Activated CD8-positive, alpha-beta memory T cell treated with anti-CD3 and anti-CD28 coated beads, Interleukin-2, amount 10 ng/mL, durations not matched to agents 7 days and 5 days (primary cell): ENCODE results near the gene C3orf18. TPM values are rescaled to one million over a fixed set of nuclear protein-coding genes. Genes with fewer than 3 reads are reported as not detected.
"Not testable (repeated sequence)": the region's sequence is repeated elsewhere in the genome, so short reads cannot be mapped to it uniquely, and the experiment has no call there.

Source experiments
- ATAC-seq: fragments of 150-1000 bp; cut with Tn5 transposase; one replicate; pipeline ENCODE4 v1.10.0; 2021; ENCODE audit warnings: moderate library complexity
- CTCF ChIA-PET: fragments of 350-600 bp; sonication (Branson Sonifier 250); formaldehyde crosslinking; loops from one replicate; lab custom pipeline; 2021; ENCODE audit warnings: antibody characterized with exemption; lab: Charles Lee
- DNase-seq: peaks from one replicate; pipeline ENCODE4 v3.0.0-alpha.2; 2020
- H3K27ac Mint-ChIP-seq: one replicate; pipeline ENCODE4 v1.8.0; 2021; ENCODE audit warnings: mild to moderate bottlenecking, mixed read lengths
- H3K27me3 Mint-ChIP-seq: one replicate; pipeline ENCODE4 v1.8.0; 2021; ENCODE audit warnings: mixed read lengths
- H3K36me3 Mint-ChIP-seq: one replicate; pipeline ENCODE4 v1.8.0; 2021; ENCODE audit warnings: mild to moderate bottlenecking, mixed read lengths
- H3K4me1 Mint-ChIP-seq: one replicate; pipeline ENCODE4 v1.8.0; 2021; ENCODE audit warnings: mixed read lengths
- H3K4me3 Mint-ChIP-seq: one replicate; pipeline ENCODE4 v1.8.0; 2021; ENCODE audit warnings: mild to moderate bottlenecking, moderate library complexity, mixed read lengths
- H3K9me3 Mint-ChIP-seq: one replicate; pipeline ENCODE4 v1.8.0; 2022; ENCODE audit warnings: low read depth, mixed read lengths
- total RNA-seq, 2 experiments: library from RNA; stranded (reverse); gene quantifications; one replicate each; pipeline ENCODE4 v1.2.3, GENCODE V29; 2021

Gene C3orf18
- total RNA-seq, 2 experiments from 2014 or later = 15.6 to 17.8 TPM

GRCh38 chr3:50517721-50518206, 49.8 kb downstream of the C3orf18 start:
- DNase-seq (no peak), ATAC-seq (no peak)
- H3K9me3 Mint-ChIP-seq = no peaks in the 10 kb centered on the region
- H3K36me3 Mint-ChIP-seq = no peaks in the 10 kb centered on the region
- H3K4me1 Mint-ChIP-seq = peaks cover 7% of the 10 kb centered on the region
- no peak overlapping the region for H3K27ac Mint-ChIP-seq
- H3K4me3 Mint-ChIP-seq = no peak overlapping the region
- CTCF ChIA-PET = interaction anchor here (0.8 to 2.8 kb wide), 5 partner anchors 9 to 135 kb away, joined by 3 to 9 read pairs (median 5); no protein-coding TSS in a partner anchor
- H3K27me3 Mint-ChIP-seq = peaks cover 16% of the 10 kb centered on the region

DNA sequence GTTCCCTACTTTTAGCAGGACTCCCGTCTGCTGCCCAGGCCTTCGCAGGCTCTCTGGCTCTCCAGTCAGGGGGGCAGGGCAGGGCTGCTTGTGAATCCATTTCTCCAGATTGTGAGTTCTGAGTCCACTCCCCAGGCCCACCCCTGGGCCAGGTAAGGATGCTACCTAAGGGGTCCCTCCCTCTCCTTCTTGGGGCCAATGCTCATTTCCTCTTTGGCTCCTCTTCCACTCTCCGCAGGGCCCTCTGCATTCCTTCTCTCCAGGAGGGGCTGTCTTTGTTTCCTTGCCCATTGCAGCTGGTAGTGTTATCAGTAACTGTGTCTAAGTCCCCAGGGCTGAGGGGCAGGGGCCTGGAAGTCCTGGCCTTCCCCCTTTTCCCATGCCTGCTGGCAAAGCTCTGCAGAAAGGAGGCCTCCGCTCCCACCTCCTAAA, 51.1 kb downstream of the C3orf18 start:
- no peaks in the 10 kb centered on the region for H3K9me3 Mint-ChIP-seq
- H3K27me3 Mint-ChIP-seq = peaks cover 16% of the 10 kb centered on the region
- no peaks in the 10 kb centered on the region for H3K36me3 Mint-ChIP-seq
- no peak overlapping the region for H3K4me3 Mint-ChIP-seq
- ATAC-seq = no peak
- H3K4me1 Mint-ChIP-seq = peaks cover 7% of the 10 kb centered on the region
- CTCF ChIA-PET = interaction anchor here (1.4 to 2.8 kb wide), 4 partner anchors 7 to 33 kb away, joined by 3 to 9 read pairs (median 7); no protein-coding TSS in a partner anchor
- no peak overlapping the region for H3K27ac Mint-ChIP-seq
- no peak for DNase-seq

DNA sequence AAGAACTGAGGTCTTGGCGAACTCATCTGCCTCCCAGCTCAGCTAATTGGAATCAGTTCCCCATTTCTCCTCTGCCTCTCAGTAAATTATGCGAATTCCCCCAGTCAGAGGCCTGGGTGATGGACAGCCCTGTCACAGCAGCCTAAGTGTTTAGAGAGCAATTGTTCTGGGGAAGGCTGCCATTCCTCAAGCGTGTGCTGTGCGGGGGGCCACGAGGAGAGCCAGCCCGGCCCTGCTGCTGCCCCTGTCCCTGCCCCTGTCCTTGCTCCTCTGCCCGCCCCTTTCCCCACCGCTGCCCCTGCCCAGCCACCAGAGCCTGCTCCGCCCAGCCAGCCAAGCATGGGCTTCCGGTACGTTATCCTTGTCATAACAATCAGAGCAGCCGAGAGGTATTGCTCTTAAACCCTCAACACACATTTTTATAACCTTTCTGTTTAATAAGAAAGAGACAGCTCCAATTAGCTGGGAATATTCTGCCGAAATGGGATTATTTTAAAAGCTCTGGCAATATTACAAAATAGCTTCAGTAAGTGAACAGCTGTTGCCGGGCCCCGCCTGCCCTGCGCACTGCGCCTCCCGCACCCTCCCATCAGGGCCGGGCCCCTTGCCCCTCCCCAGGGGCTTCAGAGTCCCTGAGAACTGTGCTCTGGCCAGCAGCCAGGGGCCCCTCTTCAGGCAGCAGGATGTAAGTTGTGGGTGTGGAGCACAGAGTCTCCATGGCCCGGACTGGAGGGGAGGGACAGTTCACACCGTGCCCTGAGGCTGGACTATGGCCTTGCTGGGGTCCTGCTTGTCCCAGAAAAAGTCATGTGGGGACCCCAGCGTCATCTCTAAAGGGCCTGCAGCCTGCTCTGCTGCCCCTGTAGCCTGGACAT, 51.7 kb downstream of the C3orf18 start:
- no peak for DNase-seq
- H3K4me1 Mint-ChIP-seq = peaks cover 7% of the 10 kb centered on the region
- H3K9me3 Mint-ChIP-seq = no peaks in the 10 kb centered on the region
- CTCF ChIA-PET = interaction anchor here (1.4 to 1.5 kb wide), 2 partner anchors 9 to 27 kb away, joined by 3 to 5 read pairs; no protein-coding TSS in a partner anchor
- H3K4me3 Mint-ChIP-seq = no peak overlapping the region
- no peaks in the 10 kb centered on the region for H3K36me3 Mint-ChIP-seq
- no peak for ATAC-seq
- peaks cover 16% of the 10 kb centered on the region for H3K27me3 Mint-ChIP-seq
- H3K27ac Mint-ChIP-seq = no peak overlapping the region

DNA sequence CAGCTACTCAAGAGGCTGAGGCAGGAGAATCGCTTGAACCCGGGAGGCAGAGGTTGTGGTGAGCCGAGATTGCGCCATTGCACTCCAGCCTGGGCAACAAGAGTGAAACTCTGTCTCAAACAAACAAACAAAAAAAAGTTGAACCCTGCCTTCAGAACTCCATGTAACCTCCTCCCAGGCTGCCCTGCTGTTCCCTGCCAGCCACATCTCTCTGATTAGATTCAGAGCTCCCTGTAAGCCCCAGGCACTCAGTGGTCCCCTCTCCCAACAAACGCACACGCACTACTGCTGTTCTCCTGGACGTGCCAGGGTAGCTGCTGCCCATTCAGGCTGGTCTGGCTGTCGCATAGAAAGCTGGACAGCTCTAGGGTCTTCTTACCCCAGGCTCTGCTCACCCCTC, 54.6 kb downstream of the C3orf18 start:
- DNase-seq, H3K4me3 Mint-ChIP-seq, H3K27ac Mint-ChIP-seq, ATAC-seq, H3K4me1 Mint-ChIP-seq, H3K9me3 Mint-ChIP-seq, H3K36me3 Mint-ChIP-seq: not testable (repeated sequence)
- CTCF ChIA-PET = interaction anchor here (1.0 to 2.0 kb wide), 3 partner anchors 9 to 76 kb away, joined by 3 to 5 read pairs (median 4); no protein-coding TSS in a partner anchor
- H3K27me3 Mint-ChIP-seq = peaks cover 17% of the 10 kb centered on the region

DNA sequence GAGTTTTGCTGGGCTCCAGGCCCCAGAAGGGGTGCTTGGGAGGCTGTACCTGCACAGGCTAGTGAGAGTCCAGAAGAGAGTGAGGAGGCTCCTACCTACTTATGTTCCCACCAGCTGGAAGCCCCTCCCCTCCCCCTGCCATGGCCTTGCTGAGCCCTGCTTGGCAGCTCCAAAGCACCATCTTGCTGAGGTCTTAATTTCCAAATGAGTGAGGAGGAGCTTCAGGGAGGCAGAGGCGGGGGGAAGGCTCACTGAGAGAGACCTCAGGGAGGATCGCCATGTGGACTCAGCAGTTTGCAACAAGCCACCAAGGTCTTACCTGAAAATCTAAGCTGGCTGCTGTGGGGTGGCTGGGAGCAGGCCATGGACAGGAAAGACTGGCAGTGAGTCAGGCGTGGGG, 55.4 kb downstream of the C3orf18 start:
- DNase-seq = no peak
- Mint-ChIP-seq H3K4me1 (peaks cover 7% of the 10 kb centered on the region), H3K27ac (no peak overlapping the region), H3K9me3 (no peaks in the 10 kb centered on the region), H3K27me3 (peaks cover 17% of the 10 kb centered on the region), H3K4me3 (no peak overlapping the region), H3K36me3 (no peaks in the 10 kb centered on the region)
- ATAC-seq = no peak
- CTCF ChIA-PET = interaction anchor here (1.0 to 2.0 kb wide), 2 partner anchors 30 to 75 kb away, joined by 4 to 5 read pairs; no protein-coding TSS in a partner anchor

GRCh38 chr3:50510325-50510724, 57.2 kb downstream of the C3orf18 start:
- DNase-seq = no peak
- CTCF ChIA-PET = interaction anchor here (2.3 kb wide), 1 partner anchor 8 kb away, joined by 9 read pairs; no protein-coding TSS in a partner anchor
- no peak overlapping the region for H3K27ac Mint-ChIP-seq
- H3K9me3 Mint-ChIP-seq = no peaks in the 10 kb centered on the region
- no peak for ATAC-seq
- H3K27me3 Mint-ChIP-seq = peaks cover 16% of the 10 kb centered on the region
- no peaks in the 10 kb centered on the region for H3K36me3 Mint-ChIP-seq
- no peak overlapping the region for H3K4me3 Mint-ChIP-seq
- peaks cover 7% of the 10 kb centered on the region for H3K4me1 Mint-ChIP-seq

DNA sequence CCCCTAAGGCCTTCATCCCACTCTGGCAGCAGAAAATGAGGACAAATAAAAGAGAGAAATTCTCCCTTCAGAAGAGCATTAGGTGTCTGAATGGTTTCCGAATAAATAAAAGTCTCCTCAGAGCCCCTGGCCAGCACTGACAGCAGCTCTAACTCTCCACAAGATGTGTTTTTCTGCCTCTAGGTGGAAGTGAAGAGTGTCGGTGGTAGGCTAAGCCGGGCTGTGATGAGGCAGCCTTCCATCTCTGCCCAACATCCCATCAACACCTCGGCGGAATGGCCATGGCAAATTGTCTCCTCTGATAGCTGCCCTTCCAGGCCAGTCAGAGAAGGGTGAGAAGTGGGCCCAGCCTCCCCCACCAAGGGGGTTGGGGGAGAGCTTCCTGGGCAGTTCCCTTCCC, 57.8 kb downstream of the C3orf18 start:
- H3K9me3 Mint-ChIP-seq = no peaks in the 10 kb centered on the region
- no peaks in the 10 kb centered on the region for H3K36me3 Mint-ChIP-seq
- DNase-seq (no peak), ATAC-seq (no peak)
- peaks cover 7% of the 10 kb centered on the region for H3K4me1 Mint-ChIP-seq
- no peak overlapping the region for H3K27ac Mint-ChIP-seq
- CTCF ChIA-PET = interaction anchor here (2.3 kb wide), 1 partner anchor 8 kb away, joined by 9 read pairs; no protein-coding TSS in a partner anchor
- peaks cover 17% of the 10 kb centered on the region for H3K27me3 Mint-ChIP-seq
- no peak overlapping the region for H3K4me3 Mint-ChIP-seq

DNA sequence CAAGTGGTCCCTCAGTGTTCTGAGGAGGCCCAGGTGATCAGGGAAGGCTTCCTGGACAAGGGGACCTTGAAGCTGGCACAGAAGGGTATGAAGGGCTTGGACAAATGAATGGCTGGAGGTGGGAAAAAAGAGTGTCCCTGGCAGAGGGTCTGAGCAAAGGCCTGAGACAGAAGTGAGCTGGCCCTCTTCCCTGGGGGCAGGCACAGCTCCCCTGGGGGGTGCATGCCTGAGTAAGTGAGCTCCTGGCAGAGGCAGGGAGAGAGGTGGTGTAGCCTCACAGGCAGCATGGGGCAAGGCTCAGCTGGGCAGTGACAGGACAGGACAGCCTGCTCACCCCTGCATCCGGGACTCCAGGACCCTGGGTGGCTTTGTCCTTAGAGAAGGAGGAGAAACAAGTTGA, 58.7 kb downstream of the C3orf18 start:
- Mint-ChIP-seq H3K9me3 (no peaks in the 10 kb centered on the region), H3K4me3 (no peak overlapping the region), H3K4me1 (peaks cover 7% of the 10 kb centered on the region), H3K36me3 (no peaks in the 10 kb centered on the region), H3K27me3 (peaks cover 22% of the 10 kb centered on the region), H3K27ac (no peak overlapping the region)
- ATAC-seq = no peak
- CTCF ChIA-PET = interaction anchor here (0.9 to 2.3 kb wide), 4 partner anchors 9 to 72 kb away, joined by 3 to 9 read pairs (median 4); no protein-coding TSS in a partner anchor
- no peak for DNase-seq

Other genes with a start within 250 kb of the C3orf18 start
- gene HYAL2, start 245.0 kb downstream of the C3orf18 start, total RNA-seq = 1 to 10 TPM; 7.4 TPM
- 10 to 100 TPM; 20.4 to 25.0 TPM for gene TUSC2, start 239.5 kb downstream of the C3orf18 start, total RNA-seq
- gene RASSF1, start 226.9 kb downstream of the C3orf18 start, total RNA-seq = 100 to 1,000 TPM; 124 to 205 TPM
- gene ZMYND10, start 222.0 kb downstream of the C3orf18 start, total RNA-seq = 1 to 10 TPM; 2.4 to 2.9 TPM
- gene NPRL2, start 217.0 kb downstream of the C3orf18 start, total RNA-seq = 10 to 100 TPM; 45.3 to 49.7 TPM
- gene CYB561D2, start 216.9 kb downstream of the C3orf18 start, total RNA-seq = 10 to 100 TPM; 35.1 to 37.7 TPM
- 10 to 100 TPM; 19.8 to 23.0 TPM for gene TMEM115, start 208.2 kb downstream of the C3orf18 start, total RNA-seq
- 1 to 10 TPM in 1 of 2 experiments, under 1 TPM in 1; 0.56 to 1.1 TPM for gene CACNA2D2, start 64.1 kb downstream of the C3orf18 start, total RNA-seq
- gene HEMK1, start 1.8 kb upstream of the C3orf18 start, total RNA-seq = 10 to 100 TPM; 49.9 to 61.3 TPM
- gene CISH, start 44.0 kb upstream of the C3orf18 start, total RNA-seq = 100 to 1,000 TPM; 266 to 369 TPM
- gene MAPKAPK3, start 49.4 kb upstream of the C3orf18 start, total RNA-seq = 100 to 1,000 TPM; 156 to 175 TPM
- gene DOCK3, start 107.2 kb upstream of the C3orf18 start, total RNA-seq = 1 to 10 TPM; 3.4 to 4.1 TPM